Activated naive CD4-positive, alpha-beta T cell treated with anti-CD3 and anti-CD28 coated beads, Interleukin-2, amount 50 U/mL, for 72 hours (primary cell): ENCODE results near the gene MPC1. TPM values are rescaled to one million over a fixed set of nuclear protein-coding genes. Genes with fewer than 3 reads are reported as not detected.

Experiments used
- ATAC-seq, 2 donors: fragments of 150-1000 bp; cut with Tn5 transposase; 2 replicates each; pipeline ENCODE4 v1.10.0; 2021; ENCODE audit warnings: mild to moderate bottlenecking in 2 of 2, moderate library complexity in 2 of 2
- DNase-seq, 2 donors: peaks; one replicate each; pipeline ENCODE4 v3.0.0; 2021 to 2022; ENCODE audit warnings: low spot score in 2 of 2
- H3K27ac Mint-ChIP-seq, 2 donors: one replicate each; pipeline ENCODE4 v1.8.0; 2022; ENCODE audit warnings: mild to moderate bottlenecking in 2 of 2, mixed read lengths in 2 of 2
- H3K36me3 Mint-ChIP-seq, 2 donors: one replicate each; pipeline ENCODE4 v1.8.0; 2022; ENCODE audit warnings: mixed read lengths in 2 of 2
- H3K9me3 Mint-ChIP-seq, 2 donors: one replicate each; pipeline ENCODE4 v1.8.0; 2022; ENCODE audit warnings: mixed read lengths in 2 of 2
- total RNA-seq, 2 donors: library from RNA; stranded (reverse); gene quantifications; one replicate each; pipeline ENCODE4 v1.2.3, GENCODE V29; 2022

The MPC1 gene
- total RNA-seq, 2 donors from 2014 or later, result 11.9 to 22.9 TPM

DNA sequence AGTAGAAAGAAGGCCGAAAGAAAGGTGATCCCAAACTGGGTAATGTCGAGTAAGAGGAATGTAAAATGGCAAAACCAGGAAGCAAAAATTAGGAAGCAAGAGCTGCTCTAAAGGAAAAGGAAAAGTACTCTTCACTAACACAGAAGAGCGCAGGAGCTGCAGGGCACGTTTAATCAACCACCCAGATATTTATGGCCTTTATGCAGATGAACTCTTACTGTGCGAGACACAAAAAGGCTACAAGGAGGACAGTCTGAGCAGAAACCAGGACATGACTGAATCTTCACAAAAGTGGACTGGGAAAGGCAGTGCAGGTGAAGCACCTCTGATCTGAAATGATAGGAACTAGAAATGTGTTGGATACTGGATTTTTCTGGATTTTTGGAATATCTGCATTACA is 59.3 kb downstream of the MPC1 start:
- no peak for ATAC-seq
- Mint-ChIP-seq H3K36me3 (peaks cover 0 to 5% of the 10 kb centered on the region in 2 donors), H3K9me3 (no peaks in the 10 kb centered on the region), H3K27ac (no peak overlapping the region)
- no peak for DNase-seq

DNA sequence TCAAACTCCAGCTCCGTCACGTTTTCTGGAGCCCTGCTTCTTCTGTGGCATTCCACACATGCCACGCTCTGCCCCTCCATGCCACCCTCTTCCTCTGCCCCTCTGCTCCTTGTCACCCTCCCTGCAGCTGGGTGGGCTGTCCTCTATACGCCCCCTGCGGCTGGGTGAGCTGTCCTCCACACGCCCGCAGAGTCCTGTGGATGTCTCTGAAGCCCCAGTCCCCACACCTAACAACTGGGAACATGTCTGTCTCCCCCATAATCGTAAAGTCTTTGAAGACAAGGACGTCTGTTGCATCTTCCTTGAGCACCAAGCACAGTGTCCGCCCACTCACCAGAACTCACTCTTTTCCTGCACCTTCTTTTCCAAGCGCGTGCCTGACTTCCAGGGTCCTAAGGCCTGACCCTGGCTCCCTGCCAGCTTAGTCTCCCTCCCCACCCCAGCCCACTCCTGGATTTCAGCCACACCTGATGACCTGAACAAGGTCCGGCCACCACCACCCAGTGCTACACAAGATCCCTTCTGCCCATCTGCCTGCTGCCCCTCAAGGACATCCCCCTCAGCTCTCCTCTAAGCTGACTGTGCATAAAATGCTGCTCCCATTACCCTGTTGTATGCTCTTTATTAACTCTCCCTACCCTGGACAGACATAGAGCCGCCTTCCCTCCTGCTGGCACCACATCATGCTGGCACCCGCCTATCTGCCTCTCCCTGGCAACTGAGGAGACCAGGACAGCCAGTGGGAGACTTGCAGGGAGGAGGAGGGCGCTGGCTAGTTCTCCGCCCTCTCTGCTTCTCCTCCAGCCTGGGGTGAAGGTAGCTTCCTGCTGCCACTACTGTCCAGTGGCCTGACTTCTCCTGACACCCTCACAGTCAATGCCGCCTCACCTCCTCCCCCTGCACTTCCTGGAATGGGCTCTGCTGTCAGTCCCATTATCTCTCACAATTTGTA is 63.8 kb downstream of the MPC1 start:
- Mint-ChIP-seq H3K27ac (no peak overlapping the region), H3K36me3 (no peaks in the 10 kb centered on the region), H3K9me3 (no peaks in the 10 kb centered on the region)
- ATAC-seq (no peak), DNase-seq (no peak)

DNA sequence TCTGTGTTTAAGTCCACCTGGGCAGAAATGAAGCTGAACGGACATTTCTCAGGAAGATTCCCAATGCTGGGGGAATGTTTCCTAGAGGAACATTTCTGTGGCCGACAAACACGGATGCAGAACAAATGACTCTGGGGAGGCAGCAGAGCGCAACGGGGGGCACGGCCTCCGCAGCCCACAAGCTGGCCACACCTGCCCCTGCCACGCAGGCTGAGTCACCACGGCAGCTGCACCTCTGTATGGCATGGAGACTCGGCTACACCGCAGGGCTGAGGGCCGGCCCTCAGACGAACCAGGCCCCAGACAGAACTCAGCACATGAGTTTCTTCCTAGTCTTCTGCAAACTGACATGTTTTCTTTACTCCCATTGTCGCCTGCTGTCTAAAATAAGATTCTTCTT is 64.5 kb downstream of the MPC1 start:
- H3K27ac Mint-ChIP-seq, result no peak overlapping the region
- no peaks in the 10 kb centered on the region for H3K36me3 Mint-ChIP-seq
- DNase-seq, result no peak
- H3K9me3 Mint-ChIP-seq, result no peaks in the 10 kb centered on the region
- ATAC-seq, result no peak

DNA sequence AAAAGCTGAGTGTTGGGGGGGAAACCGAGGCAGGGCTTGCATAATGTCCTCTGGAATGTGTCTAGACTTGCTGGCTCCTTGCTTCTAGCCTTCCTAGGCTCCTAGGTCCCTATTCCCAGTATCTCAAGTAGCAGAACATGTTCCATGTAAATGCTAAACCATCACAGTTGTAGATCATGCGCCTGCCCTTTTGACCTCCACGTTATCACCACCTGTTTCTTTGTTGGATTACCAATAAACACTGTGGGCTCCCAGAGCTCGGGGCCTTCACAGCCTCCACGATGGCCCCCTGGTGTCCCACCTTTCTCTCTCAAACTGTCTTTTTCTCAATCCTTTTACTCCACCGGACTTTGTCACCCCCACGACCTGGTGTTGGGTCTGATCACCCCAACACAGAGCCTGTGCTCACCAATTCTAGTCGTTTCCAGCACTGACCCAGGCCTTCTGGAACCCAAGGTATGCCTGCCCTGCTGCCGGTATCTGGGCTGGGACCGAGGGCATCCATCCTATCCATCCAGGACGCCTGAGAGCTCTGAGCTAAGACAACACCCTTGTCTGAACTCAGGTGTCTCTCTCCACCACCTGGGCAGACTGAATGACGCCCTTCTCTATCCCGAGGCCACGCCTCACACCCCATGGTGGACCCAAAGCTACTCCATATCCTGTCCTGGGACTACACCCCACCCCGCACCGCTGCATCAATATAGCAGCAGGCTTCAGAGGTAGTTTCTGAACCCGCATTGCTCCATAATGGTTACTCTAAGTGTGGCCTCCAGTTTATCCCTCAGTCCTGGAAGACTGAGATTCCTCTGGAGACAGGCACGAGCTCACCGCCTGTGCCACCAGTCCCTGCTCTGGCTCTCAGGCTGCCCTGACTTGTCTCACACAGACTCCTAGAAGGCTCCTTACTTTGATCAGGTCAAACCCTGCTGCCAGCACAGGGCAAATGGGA is 65.2 kb downstream of the MPC1 start:
- Mint-ChIP-seq H3K27ac (peak overlapping the region in 1 of 2 donors; percentile 51), H3K9me3 (no peaks in the 10 kb centered on the region), H3K36me3 (no peaks in the 10 kb centered on the region)
- ATAC-seq (no peak), DNase-seq (no peak)

DNA sequence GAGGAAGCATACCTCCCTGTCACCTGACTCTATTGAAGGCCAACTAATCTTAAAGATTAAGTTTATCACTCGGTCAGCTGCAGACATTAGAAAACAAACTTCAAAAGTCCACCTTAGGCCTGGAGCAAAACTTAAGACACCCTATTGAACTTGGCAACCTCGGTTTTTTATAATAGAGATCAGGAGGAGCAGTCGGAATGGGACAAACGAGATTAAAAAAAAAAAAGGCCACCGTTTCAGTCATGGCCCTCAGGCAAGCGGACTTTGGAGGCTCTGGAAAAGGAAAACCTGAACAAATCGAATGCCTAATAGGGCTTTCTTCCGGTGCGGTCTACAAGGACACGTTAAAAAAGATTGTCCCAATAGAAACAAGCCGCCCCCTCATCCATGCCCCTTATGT is 67.3 kb downstream of the MPC1 start:
- no peak overlapping the region for H3K27ac Mint-ChIP-seq
- no peak for ATAC-seq

More for the DNA sequence above, 67.3 kb downstream of the MPC1 start:
- H3K36me3 Mint-ChIP-seq, result no peaks in the 10 kb centered on the region
- no peaks in the 10 kb centered on the region for H3K9me3 Mint-ChIP-seq
- no peak for DNase-seq

Other genes starting within 250 kb of the MPC1 start
- not detected for gene TBXT, start 215.1 kb downstream of the MPC1 start, total RNA-seq
- under 1 TPM in 1 of 2 donors, not detected in 1; 0.14 TPM for gene PRR18, start 74.5 kb downstream of the MPC1 start, total RNA-seq
- 10 to 100 TPM; 30.8 to 48.4 TPM for gene SFT2D1, start 40.4 kb downstream of the MPC1 start, total RNA-seq
- gene RAMACL, start 203.7 kb upstream of the MPC1 start, total RNA-seq, result 1 to 10 TPM in 1 of 2 donors, under 1 TPM in 1; 0.52 to 1.2 TPM
- 1 to 10 TPM; 2.9 to 4.0 TPM for gene RPS6KA2, start 244.3 kb upstream of the MPC1 start, total RNA-seq